Measurements from ENCODE around the gene ZNF547. TPM values are rescaled to one million over a fixed set of nuclear protein-coding genes. Genes with fewer than 3 reads are reported as not detected.

Gene ZNF547
- total RNA-seq (2022), result 3.7 and 4.3 TPM in 2 replicates
- Bru-seq, nascent RNA, result percentile 63 among the genes with signal in this experiment
- percentile 88 among the genes with signal in this experiment for BruChase-seq, experiment 1, labeled RNA remaining after a 6-hour chase
- percentile 91 among the genes with signal in this experiment for BruChase-seq, experiment 2, labeled RNA remaining after a 2-hour chase
- long read RNA-seq, partial matches to known transcripts, result 0 of 6 reads
- long read RNA-seq, other reads (novel, unspliced or antisense), result 1 of 6 reads

- BruUV-seq (replicated peaks), result no TSS peak
- TF ChIP-seq CTCF (IDR thresholded peaks at IDR 0.05; ENCODE audit: unreplicated experiment), result no peak
- Mint-ChIP-seq H3K9me3 (ENCODE audit: unreplicated experiment) (no peaks in the 10 kb centered on the region), H3K4me3 (ENCODE audit: unreplicated experiment) (peak within 1 kb of the TSS; percentile 98), H3K27me3 (ENCODE audit: insufficient read depth, unreplicated experiment) (no peaks in the 10 kb centered on the region), H3K36me3 (ENCODE audit: insufficient read depth, unreplicated experiment) (peaks cover 30% of the 10 kb centered on the region), H3K27ac (ENCODE audit: low read depth, unreplicated experiment) (peak within 1 kb of the TSS; percentile 99), H3K4me1 (ENCODE audit: insufficient read depth, unreplicated experiment) (peaks cover 8% of the 10 kb centered on the region)
- intact Hi-C loops (cut with micrococcal nuclease), result loop anchor here (1.0 to 2.0 kb wide), 2 partner anchors 84 to 172 kb away; partner anchors contain the start of gene ZNF264
- ChIA-PET CTCF (interaction anchor here (0.6 to 0.7 kb wide), 3 partner anchors 12 to 505 kb away, joined by 3 to 5 read pairs (median 4); partner anchors contain the start of gene ZNF304), POLR2A (interaction anchor here (0.5 to 2.8 kb wide), 21 partner anchors 12 to 1067 kb away, joined by 3 to 29 read pairs (median 4); partner anchors contain the start of genes ZNF211, ZNF304, ZNF548 and ZNF749)
- peak; percentile 99 for DNase-seq (ENCODE audit: unreplicated experiment)
Observed at GRCh38 chr19:57362997-57363687, at the start of gene ZNF547, which contains the start of gene TRAPPC2B. TSS of gene ZNF547 (plus strand) at chr19:57363551. CDS start at chr19:57368556, 5,005 bp downstream. TSS of gene TRAPPC2B (plus strand) at chr19:57363551. CDS start at chr19:57364834, 1,283 bp downstream.

- ChIA-PET POLR2A (interaction anchor here (0.9 to 4.1 kb wide), 3 partner anchors 9 to 30 kb away, joined by 3 to 14 read pairs (median 7); no protein-coding TSS in a partner anchor), CTCF (interaction anchor here (0.6 to 1.9 kb wide), 2 partner anchors 13 to 90 kb away, joined by 4 to 6 read pairs; no protein-coding TSS in a partner anchor)
- Mint-ChIP-seq H3K4me1 (ENCODE audit: insufficient read depth, unreplicated experiment) (no peaks in the 10 kb centered on the region), H3K9me3 (ENCODE audit: unreplicated experiment) (peaks cover 6% of the 10 kb centered on the region), H3K27me3 (ENCODE audit: insufficient read depth, unreplicated experiment) (peaks cover 15% of the 10 kb centered on the region), H3K36me3 (ENCODE audit: insufficient read depth, unreplicated experiment) (peaks cover 6% of the 10 kb centered on the region), H3K4me3 (ENCODE audit: unreplicated experiment) (no peak overlapping the region), H3K27ac (ENCODE audit: low read depth, unreplicated experiment) (no peak overlapping the region)
- no peak for TF ChIP-seq CTCF (IDR thresholded peaks at IDR 0.05; ENCODE audit: unreplicated experiment)
- no peak for DNase-seq (ENCODE audit: unreplicated experiment)
- no TSS peak for BruUV-seq (replicated peaks)
- intact Hi-C loops (cut with micrococcal nuclease), result no loop called here
Observed at GRCh38 chr19:57314146-57314545, 49.2 kb upstream of the ZNF547 start.

GRCh38 chr19:57317503-57317902 lies 45.8 kb upstream of the ZNF547 start:
- BruUV-seq (replicated peaks), result no TSS peak
- Mint-ChIP-seq H3K36me3 (ENCODE audit: insufficient read depth, unreplicated experiment) (no peaks in the 10 kb centered on the region), H3K9me3 (ENCODE audit: unreplicated experiment) (no peaks in the 10 kb centered on the region), H3K27me3 (ENCODE audit: insufficient read depth, unreplicated experiment) (peaks cover 15% of the 10 kb centered on the region), H3K27ac (ENCODE audit: low read depth, unreplicated experiment) (no peak overlapping the region), H3K4me3 (ENCODE audit: unreplicated experiment) (no peak overlapping the region), H3K4me1 (ENCODE audit: insufficient read depth, unreplicated experiment) (peaks cover 7% of the 10 kb centered on the region)
- ChIA-PET CTCF (interaction anchor here (0.6 to 1.8 kb wide), 3 partner anchors 15 to 112 kb away, joined by 4 to 6 read pairs (median 5); no protein-coding TSS in a partner anchor), POLR2A (interaction anchor here (0.7 to 4.1 kb wide), 2 partner anchors 15 to 31 kb away, joined by 4 to 14 read pairs; no protein-coding TSS in a partner anchor)
- DNase-seq (ENCODE audit: unreplicated experiment), result no peak
- no peak for TF ChIP-seq CTCF (IDR thresholded peaks at IDR 0.05; ENCODE audit: unreplicated experiment)
- intact Hi-C loops (cut with micrococcal nuclease), result no loop called here

- no peak for TF ChIP-seq CTCF (IDR thresholded peaks at IDR 0.05; ENCODE audit: unreplicated experiment)
- ChIA-PET POLR2A (interaction anchor here (0.6 to 4.2 kb wide), 14 partner anchors 9 to 116 kb away, joined by 3 to 42 read pairs (median 4); partner anchors contain the start of genes ZNF17, ZNF304 and ZNF548), CTCF (interaction anchor here (0.7 kb wide), 1 partner anchor 143 kb away, joined by 3 read pairs; no protein-coding TSS in a partner anchor)
- Mint-ChIP-seq H3K27me3 (ENCODE audit: insufficient read depth, unreplicated experiment) (peaks cover 10% of the 10 kb centered on the region), H3K9me3 (ENCODE audit: unreplicated experiment) (no peaks in the 10 kb centered on the region), H3K4me1 (ENCODE audit: insufficient read depth, unreplicated experiment) (peaks cover 12% of the 10 kb centered on the region), H3K36me3 (ENCODE audit: insufficient read depth, unreplicated experiment) (peaks cover 18% of the 10 kb centered on the region), H3K4me3 (ENCODE audit: unreplicated experiment) (peak overlapping the region; percentile 81), H3K27ac (ENCODE audit: low read depth, unreplicated experiment) (peak overlapping the region; percentile 88)
- DNase-seq (ENCODE audit: unreplicated experiment), result no peak
- TSS peak; percentile 98 for BruUV-seq (replicated peaks)
- intact Hi-C loops (cut with micrococcal nuclease), result loop anchor here (2.0 kb wide), 2 partner anchors 17 to 79 kb away; partner anchors contain the start of gene ZNF805
Observed at GRCh38 chr19:57319869-57320179, 43.5 kb upstream of the ZNF547 start.

Data from MCF 10A (cell line).